Measurements from ENCODE around the gene NFIX.

NFIX gene

DNA sequence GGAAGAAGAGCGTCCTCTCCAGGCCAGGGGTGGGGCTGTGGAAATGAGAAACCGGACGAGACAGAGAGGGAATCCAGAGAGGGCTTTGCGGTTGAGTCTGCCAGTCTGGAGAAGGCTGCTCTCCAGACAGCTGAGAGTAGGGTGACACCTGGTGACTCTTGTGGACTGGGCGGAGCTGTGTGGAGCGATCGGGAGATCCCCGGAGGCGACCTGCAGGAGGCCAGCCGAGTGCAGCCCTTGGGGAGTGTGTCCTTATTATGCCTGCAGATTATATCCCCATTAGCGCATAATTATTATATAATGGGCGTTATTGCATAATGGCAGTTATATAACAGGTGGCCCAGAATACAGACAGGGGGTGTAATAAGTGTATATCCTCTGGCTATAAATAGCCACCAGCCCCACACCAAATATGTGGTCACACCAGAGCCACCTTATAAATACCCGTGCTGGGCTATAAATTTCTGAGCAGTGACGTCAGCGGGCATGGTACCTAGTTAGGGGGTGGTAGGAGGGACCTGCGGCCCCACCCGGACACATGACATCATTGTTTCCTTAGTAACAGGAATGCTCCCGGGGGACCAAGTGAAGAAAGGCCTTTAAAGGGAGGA, 41.2 kb downstream of the NFIX start:
- no peak for DNase-seq (ENCODE audit: low read depth, low spot score)

- DNase-seq (ENCODE audit: low read depth, low spot score), result no peak
Observed at GRCh38 chr19:13037161-13037560, 41.9 kb downstream of the NFIX start.

DNA sequence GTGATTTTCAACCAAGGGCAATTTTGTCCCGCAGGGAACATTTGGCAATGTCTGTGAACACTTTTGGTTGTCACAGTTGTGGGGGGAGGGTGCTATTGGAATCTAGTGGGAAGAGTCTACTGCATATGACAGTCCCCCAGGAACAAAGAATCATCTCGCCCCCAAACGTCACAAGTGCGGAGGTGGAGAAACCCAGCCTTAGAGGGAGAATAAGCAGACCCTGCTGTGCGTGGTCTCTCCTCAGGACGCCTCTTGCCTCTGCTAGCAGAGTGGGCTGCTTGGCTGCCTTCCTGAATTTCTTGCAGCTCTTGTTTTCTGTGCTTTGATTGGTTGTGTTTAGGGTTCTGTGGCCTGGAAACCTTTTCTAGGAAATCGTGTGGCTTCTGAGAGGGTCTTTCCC, 42.5 kb downstream of the NFIX start:
- DNase-seq (ENCODE audit: low read depth, low spot score), result no peak

GRCh38 chr19:13038306-13039210, 43.3 kb downstream of the NFIX start:
- no peak for DNase-seq (ENCODE audit: low read depth, low spot score)

- DNase-seq (ENCODE audit: low read depth, low spot score), result no peak
Observed at GRCh38 chr19:13039211-13039789, 44.0 kb downstream of the NFIX start.

DNA sequence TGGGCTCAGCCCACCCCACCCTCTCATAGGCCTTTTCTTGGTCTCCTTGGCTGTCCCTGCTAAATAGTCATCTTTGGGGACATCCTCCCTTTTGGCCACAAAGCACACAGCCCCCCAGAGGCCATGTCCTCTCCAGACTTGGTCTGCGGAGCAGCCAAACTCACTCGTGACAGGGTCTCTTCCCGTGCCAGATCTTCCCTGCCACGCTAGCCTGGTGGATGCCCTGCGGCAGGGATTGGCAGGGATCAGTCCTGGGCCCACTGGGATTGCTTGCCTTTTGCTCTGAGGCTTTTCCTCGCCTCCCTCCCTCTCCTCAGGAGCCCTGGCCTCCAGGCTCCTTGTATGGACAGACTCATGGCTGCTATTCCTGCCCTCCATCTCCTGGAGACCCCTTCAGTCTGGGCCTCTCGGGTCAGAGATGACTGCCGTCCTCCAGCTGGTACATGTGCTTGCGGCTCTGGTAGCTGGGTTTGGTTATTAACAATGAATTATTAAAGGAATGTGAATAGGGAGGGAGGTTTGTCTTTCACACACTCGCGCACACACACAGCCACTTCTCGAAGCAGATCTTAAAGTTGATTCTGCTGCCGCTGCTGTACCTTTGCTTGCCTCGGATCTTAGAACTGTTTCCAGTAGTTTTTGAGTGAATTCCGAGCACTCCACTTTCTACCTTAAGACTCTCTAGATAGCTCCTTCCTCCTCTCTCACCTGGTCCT, 45.1 kb downstream of the NFIX start:
- no peak for DNase-seq (ENCODE audit: low read depth, low spot score)

DNA sequence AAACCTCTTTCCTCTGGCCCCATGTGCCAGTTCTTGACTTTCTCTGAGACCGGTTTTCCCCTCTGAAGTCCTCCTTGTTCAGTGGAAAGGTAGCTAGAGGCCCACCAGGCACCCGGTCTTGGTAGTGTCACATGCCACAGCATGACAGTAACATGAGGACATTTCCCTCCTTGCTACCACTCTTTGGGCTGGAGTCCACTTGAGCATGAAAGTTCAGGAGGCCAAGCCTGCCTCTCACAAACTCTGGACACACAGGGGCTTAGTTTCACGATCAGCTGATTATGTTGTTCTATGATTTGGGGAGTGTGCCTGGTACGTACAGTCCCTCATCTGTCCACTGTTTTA, 45.6 kb downstream of the NFIX start:
- no peak for DNase-seq (ENCODE audit: low read depth, low spot score)

- DNase-seq (ENCODE audit: low read depth, low spot score), result no peak
Observed at GRCh38 chr19:13042443-13043130, 47.3 kb downstream of the NFIX start.

- no peak for DNase-seq (ENCODE audit: low read depth, low spot score)
Observed at GRCh38 chr19:13043285-13043684, 48.0 kb downstream of the NFIX start.

GRCh38 chr19:13044231-13044836, 49.1 kb downstream of the NFIX start:
- DNase-seq (ENCODE audit: low read depth, low spot score), result no peak

DNA sequence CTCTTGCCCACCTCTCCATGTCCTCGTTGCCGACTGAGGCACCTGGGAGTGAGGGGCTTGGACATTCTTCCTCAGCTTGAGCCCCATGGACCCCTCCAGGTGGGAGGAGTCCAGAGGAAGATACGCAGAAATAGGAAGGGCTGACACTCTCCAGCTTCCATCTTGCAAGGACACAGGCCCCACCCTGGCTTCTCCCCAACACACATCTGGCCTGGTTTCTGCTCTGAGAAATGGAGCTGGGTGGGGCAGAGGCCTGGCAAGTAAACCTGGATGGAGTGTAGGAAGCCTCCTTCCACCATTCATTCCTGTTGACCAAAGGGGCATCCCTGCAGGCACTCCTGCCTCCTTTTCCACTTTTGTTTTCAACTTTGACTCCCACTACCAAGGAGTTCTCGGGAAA, 50.5 kb downstream of the NFIX start:
- no peak for DNase-seq (ENCODE audit: low read depth, low spot score)

GRCh38 chr19:13047374-13047773, 52.1 kb downstream of the NFIX start:
- no peak for DNase-seq (ENCODE audit: low read depth, low spot score)

DNA sequence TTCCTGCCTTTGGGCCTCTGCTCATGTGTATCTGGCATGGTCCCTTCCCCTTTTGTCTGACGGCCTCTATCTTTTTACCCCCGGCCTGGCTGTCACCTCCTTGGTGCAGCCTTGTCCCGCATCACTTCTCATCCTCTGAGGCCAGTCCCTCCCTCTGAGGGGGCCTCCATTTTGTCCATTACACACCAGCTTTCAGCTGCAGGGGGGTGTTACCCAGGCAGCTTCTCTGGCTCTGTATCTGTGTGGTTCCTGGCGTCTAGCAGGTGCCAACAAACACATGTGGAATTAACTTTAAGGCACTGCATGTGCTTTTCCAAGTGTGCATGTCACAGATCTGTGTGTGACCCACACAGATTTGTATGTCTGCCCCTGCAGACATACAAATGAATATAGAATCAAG, 55.0 kb downstream of the NFIX start:
- DNase-seq (ENCODE audit: low read depth, low spot score), result no peak

DNA sequence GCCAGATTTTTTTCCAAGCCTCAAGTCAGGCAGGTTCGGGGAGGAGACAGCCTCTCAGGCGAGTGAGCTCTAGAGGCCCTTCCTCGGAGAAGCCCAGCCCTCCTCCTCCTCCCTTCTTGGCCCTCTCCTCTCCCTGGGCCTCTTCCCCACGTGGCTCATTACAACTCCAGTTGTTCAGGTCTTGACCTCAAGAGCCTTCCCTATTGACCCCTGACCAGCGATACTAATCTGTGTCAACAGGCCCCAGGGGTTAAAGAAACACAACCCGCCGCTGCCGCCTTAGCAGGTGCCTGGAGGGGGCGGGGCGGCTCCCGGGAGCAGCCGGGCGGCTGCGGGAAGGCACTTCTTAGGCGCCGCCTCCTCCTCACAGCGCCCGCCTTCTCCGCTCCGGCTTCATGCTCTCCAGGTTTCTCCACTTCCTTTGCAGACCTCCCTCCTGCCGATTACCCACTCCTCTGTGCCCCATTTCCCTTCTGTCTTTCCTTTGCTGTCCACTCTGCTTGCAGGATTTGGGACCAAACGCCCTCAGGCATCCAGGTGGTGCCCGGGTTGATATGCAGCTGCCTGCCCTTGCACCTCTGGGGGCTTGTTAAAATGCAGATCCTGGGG, 56.4 kb downstream of the NFIX start:
- no peak for DNase-seq (ENCODE audit: low read depth, low spot score)

DNA sequence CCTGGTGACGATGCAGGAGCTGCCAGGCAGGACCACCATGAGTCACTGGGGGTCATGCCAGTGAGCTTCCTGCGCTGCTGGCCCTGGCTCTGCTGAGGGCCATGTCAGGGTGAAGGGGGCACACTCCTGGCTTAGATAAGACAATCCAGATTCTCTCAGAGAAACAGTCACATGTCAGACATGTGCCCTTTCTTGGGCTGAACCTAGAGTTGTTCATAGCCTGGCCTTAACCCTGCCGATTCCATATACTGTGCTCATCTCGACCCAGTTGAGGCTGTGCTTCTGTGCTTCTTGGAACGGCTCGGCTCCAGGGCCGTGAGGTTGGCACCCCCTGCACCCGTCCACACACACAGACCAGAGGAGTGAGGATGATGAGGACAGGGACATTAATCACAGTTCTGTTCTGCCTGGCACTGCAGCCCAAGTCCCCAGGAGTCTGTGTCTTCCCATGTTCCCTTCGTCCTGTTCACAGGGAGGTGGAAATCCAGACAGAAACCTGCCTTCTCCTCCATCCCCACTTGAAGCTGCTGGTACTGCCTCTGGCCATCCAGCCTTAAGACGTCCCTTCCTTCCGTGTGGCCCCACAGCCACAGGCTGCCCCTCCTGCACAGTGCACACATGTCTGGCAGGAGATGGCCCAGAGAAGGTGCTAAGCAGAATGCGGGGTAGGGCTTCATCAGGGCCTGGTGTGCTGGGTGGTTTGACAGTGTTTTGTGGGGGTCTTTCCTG, 57.3 kb downstream of the NFIX start:
- no peak for DNase-seq (ENCODE audit: low read depth, low spot score)

GRCh38 chr19:13053238-13053637, 58.0 kb downstream of the NFIX start:
- no peak for DNase-seq (ENCODE audit: low read depth, low spot score)

DNA sequence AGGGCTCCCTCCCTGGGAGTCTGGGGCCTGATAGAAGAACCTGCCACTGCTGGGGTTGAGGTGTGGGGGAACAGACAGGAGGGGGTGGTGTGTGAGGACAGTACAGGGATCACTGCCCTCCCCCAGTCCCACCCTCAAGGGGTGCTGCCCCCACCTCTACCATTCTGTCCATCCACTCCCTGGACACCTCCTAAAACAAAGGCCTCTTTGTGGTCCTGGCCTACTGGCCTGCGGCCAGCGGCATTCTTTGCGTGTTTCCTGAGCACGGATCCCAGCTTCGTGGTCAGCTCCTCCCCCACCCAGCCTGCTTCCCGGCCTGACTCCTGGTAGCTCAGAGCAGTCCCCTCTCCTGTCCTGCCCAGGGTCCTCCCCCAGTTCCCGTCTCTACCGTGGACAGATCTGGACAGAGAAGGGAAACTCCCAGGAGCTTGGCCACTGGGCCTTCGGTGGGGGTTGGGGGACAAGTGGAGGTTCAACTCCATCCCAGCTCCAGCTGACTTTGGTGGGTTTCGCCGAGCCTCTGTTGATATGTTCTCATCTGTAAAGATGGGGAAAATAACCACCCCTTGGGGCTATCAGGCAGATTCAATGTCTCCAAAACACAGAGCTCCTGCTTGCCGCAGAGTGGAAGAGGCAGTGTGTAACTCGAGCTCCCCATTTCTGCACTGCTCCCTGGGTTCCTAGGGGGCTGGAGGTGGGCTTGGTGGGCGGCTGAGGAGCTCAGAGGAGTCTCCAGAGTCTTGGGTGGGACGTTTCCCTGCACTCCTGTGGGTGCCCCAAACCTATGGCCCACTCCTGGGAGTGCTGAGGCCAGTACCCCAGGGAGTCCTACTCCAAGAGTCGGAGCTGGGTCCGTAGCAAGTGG, 58.7 kb downstream of the NFIX start:
- no peak for DNase-seq (ENCODE audit: low read depth, low spot score)

DNA sequence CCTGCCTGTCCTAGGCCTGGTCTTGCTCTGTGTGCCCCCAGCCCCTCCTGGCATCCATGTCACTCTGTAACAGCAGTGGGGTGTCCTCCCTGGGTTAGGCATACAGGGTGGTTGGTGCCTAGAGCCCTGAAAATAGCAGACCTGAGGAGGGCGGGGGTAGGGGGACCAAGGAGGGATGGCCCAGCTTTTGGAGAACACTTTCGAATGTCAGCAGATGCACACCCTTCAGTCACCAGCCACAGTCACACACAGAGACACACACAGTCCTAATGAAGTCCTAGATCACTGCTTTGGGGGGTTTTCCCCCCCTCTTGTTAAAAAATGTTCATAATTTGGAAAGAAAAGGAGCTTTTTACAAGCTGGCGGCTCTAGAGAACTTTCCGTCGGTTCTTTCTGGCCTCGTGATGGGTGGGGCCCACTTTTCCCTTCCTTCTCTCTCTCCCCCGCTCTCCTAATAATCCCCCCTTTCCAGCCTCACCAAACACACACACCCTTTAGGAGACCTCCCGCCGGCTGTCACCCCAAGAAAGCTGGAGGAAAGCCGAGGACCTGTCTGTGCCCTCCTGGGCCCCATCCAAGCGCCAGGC, 59.4 kb downstream of the NFIX start:
- DNase-seq (ENCODE audit: low read depth, low spot score), result no peak
